Measurements from ENCODE around the gene DESI1. TPM values are rescaled to one million over a fixed set of nuclear protein-coding genes. Genes with fewer than 3 reads are reported as not detected.

The DESI1 gene
- polyA plus RNA-seq, 2 of the 4 experiments (the other 2 are of a cell fraction): 13.9 to 19.4 TPM

- no peak for ATAC-seq
- FAIRE-seq: no peak
Observed at GRCh38 chr22:41598891-41599635, 21.8 kb downstream of the DESI1 start.

GRCh38 chr22:41598081-41598480, 22.8 kb downstream of the DESI1 start:
- CTCF ChIA-PET: interaction anchor here (0.9 to 3.9 kb wide), 27 partner anchors 9 to 194 kb away, joined by 3 to 46 read pairs (median 7); partner anchors contain the start of genes PMM1 and POLR3H

More at GRCh38 chr22:41598891-41599635, 21.8 kb downstream of the DESI1 start:
- peaks cover 23% of the 10 kb centered on the region for H3K4me1 ChIP-seq
- no peaks in the 10 kb centered on the region for H3K9me3 ChIP-seq
- CTCF ChIA-PET: interaction anchor here (0.9 to 3.9 kb wide), 8 partner anchors 10 to 72 kb away, joined by 3 to 46 read pairs (median 10); partner anchors contain the start of genes PMM1 and POLR3H
- H3K4me2 ChIP-seq: no peak overlapping the region
- DNase-seq (ENCODE audit: low read depth in 1 of 2, low spot score in 1 of 2): no peak
- POLR2A ChIA-PET: interaction anchor here (0.5 to 1.7 kb wide), 2 partner anchors 8 to 9 kb away, joined by 3 to 7 read pairs; partner anchors contain the start of gene PMM1
- H3K4me3 ChIP-seq: no peak overlapping the region
- TF ChIP-seq FOSB (CRISPR knock-in tag; IDR thresholded peaks at IDR 0.05): no peak
- no peak for TF ChIP-seq CEBPB (IDR thresholded peaks at IDR 0.05)
- no peak for TF ChIP-seq HOXA7 (CRISPR knock-in tag; IDR thresholded peaks at IDR 0.05)
- TF ChIP-seq HDAC2 (IDR thresholded peaks at IDR 0.05): no peak
- no peak for TF ChIP-seq POLR2A (IDR thresholded peaks at IDR 0.05; ENCODE audit: low read length)
- TF ChIP-seq RCOR1 (IDR thresholded peaks at IDR 0.05; ENCODE audit: low read depth, low read length): no peak
- TF ChIP-seq SREBF2 (IDR thresholded peaks at IDR 0.05): no peak
- TF ChIP-seq JUN (IDR thresholded peaks at IDR 0.05): no peak
- TF ChIP-seq BCL3 (IDR thresholded peaks at IDR 0.05): no peak
- TF ChIP-seq EHMT2 (IDR thresholded peaks at IDR 0.05; ENCODE audit: low read depth): no peak
- no peak overlapping the region; a peak in 1 of 6 replicates for H3K27ac ChIP-seq
- WGBS (ENCODE audit: missing lambda C conversion rate): 81% methylated on average over 8 of the region's 8 CpGs

GRCh38 chr22:41597635-41597953, 23.2 kb downstream of the DESI1 start:
- ATAC-seq (peak in 1 of 2 experiments; percentile 22; a peak in 3 of 6 replicates), FAIRE-seq (no peak), DNase-seq (ENCODE audit: low read depth in 1 of 2, low spot score in 1 of 2) (no peak)
- Histone ChIP-seq H3K4me3 (no peak overlapping the region), H3K4me1 (peaks cover 23% of the 10 kb centered on the region), H3K4me2 (no peak overlapping the region; the same call in 2 of the 3 replicates), H3K9me3 (no peaks in the 10 kb centered on the region), H3K27ac (peak overlapping the region in 1 of 2 experiments; percentile 58; a peak in 3 of 6 replicates)
- TF ChIP-seq ELK1 (IDR thresholded peaks at IDR 0.05; ENCODE audit: low read depth, low read length) (no peak), TP53 (CRISPR knock-in tag; IDR thresholded peaks at IDR 0.05) (no peak)
- CTCF ChIA-PET: interaction anchor here (0.9 to 3.9 kb wide), 29 partner anchors 9 to 193 kb away, joined by 3 to 46 read pairs (median 7); partner anchors contain the start of genes PMM1 and POLR3H
- WGBS (ENCODE audit: missing lambda C conversion rate): 82% methylated on average over 2 of the region's 2 CpGs
- POLR2A ChIA-PET: interaction anchor here (1.7 kb wide), 1 partner anchor 8 kb away, joined by 7 read pairs; the partner anchor contains the start of gene PMM1

More at GRCh38 chr22:41598081-41598480, 22.8 kb downstream of the DESI1 start:
- H3K9me3 ChIP-seq: no peaks in the 10 kb centered on the region
- peaks cover 23% of the 10 kb centered on the region for H3K4me1 ChIP-seq
- ATAC-seq (peak; percentile 66 to 85), FAIRE-seq (no peak), DNase-seq (ENCODE audit: low read depth in 1 of 2, low spot score in 1 of 2) (no peak)
- H3K27ac ChIP-seq: peak overlapping the region in 1 of 2 experiments; percentile 52; a peak in 2 of 6 replicates
- 44% methylated on average over 4 of the region's 5 CpGs for WGBS (ENCODE audit: missing lambda C conversion rate)
- no peak overlapping the region for H3K4me3 ChIP-seq
- POLR2A ChIA-PET: interaction anchor here (1.7 kb wide), 1 partner anchor 8 kb away, joined by 7 read pairs; the partner anchor contains the start of gene PMM1
- no peak overlapping the region for H3K4me2 ChIP-seq
- TF ChIP-seq FOSL2 (IDR thresholded peaks at IDR 0.05) (no peak), FOSL2 (CRISPR knock-in tag; IDR thresholded peaks at IDR 0.05) (no peak), HOXA7 (CRISPR knock-in tag; IDR thresholded peaks at IDR 0.05) (no peak), ZNF302 (CRISPR knock-in tag; IDR thresholded peaks at IDR 0.05) (no peak), NR3C1 (IDR thresholded peaks at IDR 0.05) (no peak), HES2 (IDR thresholded peaks at IDR 0.05) (no peak), TFCP2L1 (CRISPR knock-in tag; IDR thresholded peaks at IDR 0.05) (no peak), CBX8 (IDR thresholded peaks at IDR 0.05) (no peak), FOXS1 (CRISPR knock-in tag; IDR thresholded peaks at IDR 0.05) (no peak), CBX2 (IDR thresholded peaks at IDR 0.05; ENCODE audit: borderline replicate concordance, low read depth) (no peak)

Measured in A549 (cell line).